K562 (cell line): Measurements from ENCODE around the gene UBAC2.

Experiments used
- CBFA2T3 ChIP-seq: fragments of 450-650 bp; IDR thresholded peaks from 2 replicates; pipeline ENCODE4 v1.6.1; 2017
- CREB3 ChIP-seq: fragments of 450-650 bp; conservative IDR thresholded peaks from 2 replicates; pipeline ENCODE4 v1.6.1; 2016; ENCODE audit warnings: missing genetic modification characterization, low read depth, mild to moderate bottlenecking, missing compliant biosample characterization, moderate library complexity
- EZH2 ChIP-seq: IDR thresholded peaks from 2 replicates; pipeline ENCODE4 v1.6.1; 2012; ENCODE audit warnings: low read depth, mild to moderate bottlenecking, inconsistent platforms, low read length, borderline replicate concordance
- GABPA ChIP-seq: fragments of 200-800 bp; sonication (Bioruptor generic); conservative IDR thresholded peaks from 2 replicates; pipeline ENCODE4 v1.6.1; 2016; ENCODE audit warnings: low read depth, missing genetic modification characterization, missing compliant biosample characterization
- HOMEZ ChIP-seq: fragments of 250-450 bp; sonication (Bioruptor Pico); IDR thresholded peaks from 2 replicates; pipeline ENCODE4 v1.4.0; 2020; ENCODE audit warnings: mild to moderate bottlenecking, moderate library complexity
- NCOA2 ChIP-seq, 2 experiments: fragments of 450-650 bp; IDR thresholded peaks; 2 replicates each; pipeline ENCODE4 v1.6.1; 2018; ENCODE audit warnings: mild to moderate bottlenecking in 2 of 2, moderate library complexity in 1 of 2; ENCODE audit not compliant: partially characterized antibody in 2 of 2
- NCOR1 ChIP-seq: fragments of 450-650 bp; IDR thresholded peaks from 2 replicates; pipeline ENCODE4 v1.6.1; 2016; ENCODE audit warnings: mild to moderate bottlenecking, moderate library complexity
- NFIC ChIP-seq: fragments of 450-650 bp; IDR thresholded peaks from 2 replicates; pipeline ENCODE4 v1.6.1; 2017; ENCODE audit warnings: mild to moderate bottlenecking, inconsistent platforms
- ZNF121 ChIP-seq: sonication (generic); formaldehyde crosslinking; conservative IDR thresholded peaks from 2 replicates; pipeline ENCODE4 v1.8.0; 2022; ENCODE audit warnings: missing genetic modification reagents
- ZNF778 ChIP-seq: fragments of 450-650 bp; formaldehyde crosslinking; IDR thresholded peaks from 2 replicates; pipeline ENCODE4 v1.4.0; 2020; ENCODE audit warnings: mild to moderate bottlenecking, moderate library complexity

- TF ChIP-seq EZH2, result no peak
- TF ChIP-seq CREB3 (tag), result no peak
- no peak for TF ChIP-seq GABPA
- TF ChIP-seq HOMEZ, result no peak
- no peak for TF ChIP-seq CBFA2T3
- no peak for TF ChIP-seq NCOR1
- TF ChIP-seq ZNF778 (CRISPR knock-in tag), result no peak
- no peak for TF ChIP-seq NFIC
- no peak for TF ChIP-seq NCOA2 (IDR thresholded peaks at IDR 0.05; ENCODE audit: partially characterized antibody in 2 of 2)
- TF ChIP-seq ZNF121, result no peak
Observed at GRCh38 chr13:99303863-99304521, 103.3 kb downstream of the UBAC2 start.
